CD14-positive monocyte (primary cell): ENCODE data around the gene ADGRG1. TPM values are rescaled to one million over a fixed set of nuclear protein-coding genes. Genes with fewer than 3 reads are reported as not detected.

Source experiments
- DNase-seq, 3 donors: peaks; one replicate each; pipeline ENCODE4 v3.0.0-alpha.2; 2011 to 2022
- H2AFZ ChIP-seq: 2 replicates; pipeline ENCODE4 v1.6.0; 2012; ENCODE audit warnings: mild to moderate bottlenecking, low read depth, low read length, inconsistent platforms; ENCODE audit not compliant: insufficient read depth, poor library complexity, severe bottlenecking
- H3K27ac ChIP-seq, 2 donors: 1 replicate in 1 of 2; 2 replicates in 1 of 2; pipeline ENCODE4 v1.5.1; 2012 to 2013; ENCODE audit warnings: low read length in 2 of 2, control low read depth in 1 of 2, inconsistent platforms in 1 of 2, low read depth in 1 of 2, mild to moderate bottlenecking in 1 of 2
- H3K27me3 ChIP-seq, 2 donors: one replicate each; pipeline versions ENCODE4 v1.6.0 to v1.6.1; 2011 to 2013; ENCODE audit warnings: low read length in 2 of 2; ENCODE audit not compliant: control insufficient read depth in 2 of 2, insufficient read depth in 2 of 2
- H3K36me3 ChIP-seq, 2 donors: replicated peaks in 1 of 2; 1 replicate in 1 of 2; 2 replicates in 1 of 2; pipeline versions ENCODE4 v1.5.1 to v1.6.1; 2012 to 2013; ENCODE audit warnings: low read length in 2 of 2, control low read depth in 1 of 2, inconsistent platforms in 1 of 2, mild to moderate bottlenecking in 1 of 2; ENCODE audit not compliant: insufficient read depth in 2 of 2, control insufficient read depth in 1 of 2
- H3K4me1 ChIP-seq, 2 donors: 1 replicate in 1 of 2; 2 replicates in 1 of 2; pipeline versions ENCODE4 v1.5.1 to v1.6.1; 2012 to 2013; ENCODE audit warnings: low read length in 2 of 2, control low read depth in 1 of 2, inconsistent platforms in 1 of 2, mild to moderate bottlenecking in 1 of 2, moderate library complexity in 1 of 2; ENCODE audit not compliant: insufficient read depth in 2 of 2, control insufficient read depth in 1 of 2
- H3K4me2 ChIP-seq: replicated peaks from 2 replicates; pipeline ENCODE3; 2012; ENCODE audit warnings: low read length, moderate library complexity, mild to moderate bottlenecking; ENCODE audit not compliant: poor library complexity, severe bottlenecking; ENCODE audit errors: extremely low read depth
- H3K4me3 ChIP-seq, 3 experiments: fragments of 200-600 bp in 1 of 3; sonication (generic) in 1 of 3; replicated peaks in 1 of 3; 1 replicate in 2 of 3; 2 replicates in 1 of 3; pipeline ENCODE4 v1.5.1; 2011 to 2013; ENCODE audit warnings: low read length in 3 of 3, mild to moderate bottlenecking in 3 of 3, control low read depth in 2 of 3, low read depth in 2 of 3, inconsistent platforms in 1 of 3, moderate library complexity in 1 of 3
- H3K79me2 ChIP-seq: 2 replicates; pipeline ENCODE4 v1.6.0; 2012; ENCODE audit warnings: mild to moderate bottlenecking, control low read depth, inconsistent platforms, low read length, moderate library complexity; ENCODE audit not compliant: insufficient read depth
- H3K9ac ChIP-seq: 2 replicates; pipeline ENCODE4 v1.6.0; 2017; ENCODE audit warnings: low read length, mild to moderate bottlenecking; ENCODE audit not compliant: insufficient read depth, poor library complexity, severe bottlenecking
- H3K9me3 ChIP-seq, 2 donors: replicated peaks in 1 of 2; 1 replicate in 1 of 2; 2 replicates in 1 of 2; pipeline versions ENCODE4 v1.5.1 to v1.6.1; 2012 to 2013; ENCODE audit warnings: low read length in 2 of 2, control low read depth in 1 of 2; ENCODE audit not compliant: control insufficient read depth in 1 of 2, insufficient read depth in 1 of 2
- H4K20me1 ChIP-seq: 2 replicates; pipeline ENCODE4 v1.6.0; 2012; ENCODE audit warnings: mild to moderate bottlenecking, low read length, control low read depth, moderate library complexity; ENCODE audit not compliant: insufficient read depth
- H3K27ac Mint-ChIP-seq, 7 donors: one replicate each; pipeline ENCODE4 v1.8.0; 2020; ENCODE audit warnings: mild to moderate bottlenecking in 7 of 7, mixed read lengths in 7 of 7, moderate library complexity in 6 of 7, inconsistent platforms in 2 of 7
- H3K27me3 Mint-ChIP-seq, 3 donors: one replicate each; pipeline ENCODE4 v1.8.0; 2021 to 2022; ENCODE audit warnings: low read depth in 3 of 3, mild to moderate bottlenecking in 3 of 3, mixed read lengths in 3 of 3, moderate library complexity in 3 of 3, inconsistent platforms in 1 of 3
- H3K36me3 Mint-ChIP-seq, 2 donors: one replicate each; pipeline ENCODE4 v1.8.0; 2020; ENCODE audit warnings: mixed read lengths in 2 of 2, inconsistent platforms in 1 of 2, mild to moderate bottlenecking in 1 of 2
- H3K4me1 Mint-ChIP-seq: one replicate; pipeline ENCODE4 v1.8.0; 2020; ENCODE audit warnings: mild to moderate bottlenecking, mixed read lengths
- H3K4me3 Mint-ChIP-seq, 2 donors: one replicate each; pipeline ENCODE4 v1.8.0; 2020; ENCODE audit warnings: mild to moderate bottlenecking in 2 of 2, mixed read lengths in 2 of 2, moderate library complexity in 1 of 2
- H3K9me3 Mint-ChIP-seq, 7 donors: one replicate each; pipeline ENCODE4 v1.8.0; 2020 to 2022; ENCODE audit warnings: mixed read lengths in 7 of 7, mild to moderate bottlenecking in 6 of 7, moderate library complexity in 6 of 7, inconsistent platforms in 2 of 7
- CTCF ChIP-seq: fragments of 200-600 bp; IDR thresholded peaks from one replicate; pipeline ENCODE4 v1.8.0; 2022; ENCODE audit warnings: antibody characterized with exemption, mild to moderate bottlenecking
- WGBS: methylation state at CpG from one replicate; pipeline ENCODE4 v1.1.5; 2013; ENCODE audit warnings: missing lambda C conversion rate; ENCODE audit not compliant: insufficient coverage; 5-methylcytosine and 5-hydroxymethylcytosine counted together
- intact Hi-C, 2 donors: fragments of 100-400 bp; cut with micrococcal nuclease; formaldehyde crosslinking; loops; one replicate each; pipeline versions ENCODE4 v1.15.0 to v1.15.1; 2023
- polyA plus RNA-seq, 3 donors: library from polyadenylated mRNA; depleted of rRNA in 1 of 3; unstranded in 2 of 3; stranded (reverse) in 1 of 3; fragments of 300-500 nt in 2 of 3; fragments of >200 nt in 1 of 3; fragmentation: Illumina TruSeq in 2 of 3; gene quantifications; 1 replicate in 2 of 3; 2 replicates in 1 of 3; pipeline ENCODE4 v1.2.3, GENCODE V29; 2012 to 2021

ADGRG1 gene
- polyA plus RNA-seq, 3 donors: 0.07 to 0.39 (median 0.08) TPM

- intact Hi-C loops: no loop called here
- no peaks in the 10 kb centered on the region for H3K9me3 ChIP-seq
- peaks cover 5% of the 10 kb centered on the region for H3K4me1 Mint-ChIP-seq
- TF ChIP-seq CTCF: no peak
- H2AFZ ChIP-seq: no peak overlapping the region
- 94% methylated on average over 7 of the region's 11 CpGs for WGBS
- H3K27me3 Mint-ChIP-seq: peaks cover 17 to 22% (median 22%) of the 10 kb centered on the region in 3 donors
- no peaks in the 10 kb centered on the region for H3K79me2 ChIP-seq
- no peak overlapping the region for H3K9ac ChIP-seq
- no peaks in the 10 kb centered on the region for H3K36me3 ChIP-seq
- H3K4me3 ChIP-seq: no peak overlapping the region
- H3K27me3 ChIP-seq: no peaks in the 10 kb centered on the region
- H3K9me3 Mint-ChIP-seq: peaks cover 0 to 2% (median 0%) of the 10 kb centered on the region in 7 donors
- H3K27ac ChIP-seq: no peak overlapping the region
- no peaks in the 10 kb centered on the region for H3K4me1 ChIP-seq
- no peaks in the 10 kb centered on the region for H3K36me3 Mint-ChIP-seq
- no peak overlapping the region for H3K27ac Mint-ChIP-seq
- H4K20me1 ChIP-seq: no peaks in the 10 kb centered on the region
- H3K4me2 ChIP-seq: no peak overlapping the region
- H3K4me3 Mint-ChIP-seq: no peak overlapping the region
- DNase-seq: no peak
Observed at GRCh38 chr16:57656342-57656955, 28.0 kb downstream of the ADGRG1 start.

GRCh38 chr16:57657228-57657627 is 28.8 kb downstream of the ADGRG1 start:
- no peak overlapping the region for H3K27ac Mint-ChIP-seq

More at GRCh38 chr16:57657228-57657627, 28.8 kb downstream of the ADGRG1 start:
- no peak overlapping the region for H3K4me2 ChIP-seq
- H3K4me1 ChIP-seq: no peaks in the 10 kb centered on the region
- H3K36me3 Mint-ChIP-seq: no peaks in the 10 kb centered on the region
- intact Hi-C loops: no loop called here
- 95% methylated on average over 5 of the region's 13 CpGs for WGBS
- H3K27me3 Mint-ChIP-seq: peaks cover 17 to 22% (median 21%) of the 10 kb centered on the region in 3 donors
- no peak for TF ChIP-seq CTCF
- H3K9me3 ChIP-seq: no peaks in the 10 kb centered on the region
- no peak for DNase-seq
- no peak overlapping the region for H3K4me3 ChIP-seq
- no peak overlapping the region for H3K27ac ChIP-seq
- H2AFZ ChIP-seq: no peak overlapping the region
- H4K20me1 ChIP-seq: no peaks in the 10 kb centered on the region
- H3K27me3 ChIP-seq: no peaks in the 10 kb centered on the region
- H3K79me2 ChIP-seq: no peaks in the 10 kb centered on the region
- no peaks in the 10 kb centered on the region for H3K36me3 ChIP-seq
- H3K9me3 Mint-ChIP-seq: peaks cover 0 to 2% (median 0%) of the 10 kb centered on the region in 7 donors
- peaks cover 5% of the 10 kb centered on the region for H3K4me1 Mint-ChIP-seq
- H3K4me3 Mint-ChIP-seq: no peak overlapping the region
- H3K9ac ChIP-seq: no peak overlapping the region
